HG02678 (cell line): ENCODE measurements around the gene FGF22.
"Not testable (repeated sequence)": the region's sequence is repeated elsewhere in the genome, so short reads cannot be mapped to it uniquely, and the experiment has no call there.

Experiments used
- ATAC-seq: cut with Tn5 transposase; IDR thresholded peaks from one replicate; pipeline ENCODE4 v1.9.1; 2021; ENCODE audit warnings: mild to moderate bottlenecking, moderate library complexity; ENCODE audit not compliant: unreplicated experiment

FGF22 gene

DNA sequence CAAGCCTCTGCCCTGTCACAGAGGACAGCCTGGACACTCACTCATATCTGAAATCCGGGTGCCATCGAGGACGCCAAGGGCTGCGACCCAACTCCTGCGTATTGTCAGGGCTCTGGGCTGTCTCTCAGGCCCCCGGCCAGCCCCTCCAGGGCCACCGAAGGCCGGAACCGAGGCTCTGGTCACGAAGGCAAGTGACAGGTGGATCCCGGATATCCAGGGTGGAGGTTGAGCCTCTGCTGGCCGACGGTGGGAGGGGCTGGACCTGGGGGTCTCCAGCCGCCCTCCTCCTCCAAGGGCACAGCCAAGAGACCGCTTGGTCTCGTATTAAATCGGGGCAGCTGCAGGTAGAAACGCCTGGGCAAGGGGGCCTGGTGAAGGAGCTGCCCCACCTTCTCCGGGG lies 17.9 kb downstream of the FGF22 start:
- ATAC-seq = no peak

DNA sequence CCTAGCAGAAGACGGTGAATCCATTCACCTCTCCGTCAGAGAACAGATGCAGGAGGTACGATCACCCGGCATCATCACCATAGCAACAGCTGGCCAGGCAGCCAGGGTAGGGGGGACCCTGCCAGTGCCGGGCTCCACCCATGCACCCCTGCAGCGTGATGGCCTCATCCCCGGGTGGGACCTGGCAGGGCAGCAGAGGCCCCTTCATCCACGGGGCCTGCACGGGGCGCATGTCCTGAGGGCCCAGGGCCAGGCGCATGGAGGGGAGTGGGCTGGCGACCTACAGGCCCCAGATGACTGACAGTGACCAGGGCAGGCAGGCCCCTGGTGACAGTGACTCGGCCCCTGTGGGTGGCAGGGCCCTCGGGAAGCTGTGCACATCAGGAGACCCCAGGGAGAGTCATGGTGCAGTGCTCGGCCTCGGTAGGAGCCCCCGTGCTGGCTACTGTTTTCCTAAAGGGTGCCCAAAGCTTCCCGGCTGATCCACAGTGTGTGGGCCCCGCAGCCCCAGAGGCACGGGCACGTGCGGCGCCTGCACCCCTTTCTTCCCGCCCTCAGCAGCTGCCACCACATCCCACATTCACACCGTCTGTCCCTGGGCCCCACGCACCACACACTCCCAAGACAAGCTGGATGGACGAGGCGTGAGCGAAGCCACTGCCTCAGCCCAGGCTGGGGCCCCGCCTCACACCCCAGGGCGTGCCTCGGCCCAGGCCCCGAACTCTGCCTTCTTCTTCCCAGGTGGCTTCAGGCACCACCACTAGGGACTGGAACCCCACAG lies 18.6 kb downstream of the FGF22 start:
- no peak for ATAC-seq

DNA sequence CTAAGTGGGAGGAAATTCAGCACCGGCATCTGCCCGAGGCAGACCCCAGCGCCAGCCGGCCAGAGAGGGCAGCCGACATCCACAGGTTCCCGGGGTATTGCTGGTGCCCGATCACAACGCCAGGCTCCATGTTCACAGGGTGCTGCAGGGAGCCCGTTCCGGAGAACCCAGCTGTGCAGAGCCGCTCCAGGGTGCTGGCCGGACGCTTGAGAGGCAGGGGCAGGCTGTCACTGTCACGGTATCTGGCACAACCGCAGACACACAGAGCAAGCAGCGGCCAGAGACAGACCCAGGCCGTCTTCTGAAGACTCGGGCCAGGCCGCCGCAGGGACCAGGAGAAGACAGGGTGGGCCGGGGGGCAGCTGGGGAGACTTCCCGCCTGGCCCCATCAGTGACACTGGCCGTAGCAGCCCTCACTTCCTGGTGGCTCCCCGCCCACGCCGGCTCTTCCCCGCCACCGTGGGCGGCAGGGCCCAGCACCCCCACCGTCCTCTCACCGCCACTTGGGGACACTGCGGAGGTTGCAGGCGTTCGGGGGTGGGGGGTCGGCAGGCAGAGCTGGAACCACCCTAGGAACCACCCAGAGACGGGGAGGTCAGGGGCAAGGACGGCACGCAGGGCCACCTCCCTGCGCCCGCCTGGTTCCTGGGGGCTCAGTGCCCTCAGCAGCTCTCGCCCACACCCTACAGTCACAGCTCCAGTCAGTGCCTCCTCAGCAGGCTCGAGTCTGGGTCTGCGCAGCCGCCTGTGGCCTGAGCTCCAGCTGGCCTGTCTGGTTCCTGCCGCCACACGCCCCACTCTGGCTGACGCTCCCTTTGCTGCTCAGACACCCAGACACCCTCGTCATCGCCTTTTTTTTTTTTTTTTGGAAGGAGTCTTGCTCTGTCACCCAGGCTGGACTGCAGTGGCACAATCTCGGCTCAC lies 19.5 kb downstream of the FGF22 start:
- ATAC-seq = no peak

- ATAC-seq = no peak
These were observed 21.2 kb downstream of the FGF22 start for GRCh38 chr19:660793-661426.

DNA sequence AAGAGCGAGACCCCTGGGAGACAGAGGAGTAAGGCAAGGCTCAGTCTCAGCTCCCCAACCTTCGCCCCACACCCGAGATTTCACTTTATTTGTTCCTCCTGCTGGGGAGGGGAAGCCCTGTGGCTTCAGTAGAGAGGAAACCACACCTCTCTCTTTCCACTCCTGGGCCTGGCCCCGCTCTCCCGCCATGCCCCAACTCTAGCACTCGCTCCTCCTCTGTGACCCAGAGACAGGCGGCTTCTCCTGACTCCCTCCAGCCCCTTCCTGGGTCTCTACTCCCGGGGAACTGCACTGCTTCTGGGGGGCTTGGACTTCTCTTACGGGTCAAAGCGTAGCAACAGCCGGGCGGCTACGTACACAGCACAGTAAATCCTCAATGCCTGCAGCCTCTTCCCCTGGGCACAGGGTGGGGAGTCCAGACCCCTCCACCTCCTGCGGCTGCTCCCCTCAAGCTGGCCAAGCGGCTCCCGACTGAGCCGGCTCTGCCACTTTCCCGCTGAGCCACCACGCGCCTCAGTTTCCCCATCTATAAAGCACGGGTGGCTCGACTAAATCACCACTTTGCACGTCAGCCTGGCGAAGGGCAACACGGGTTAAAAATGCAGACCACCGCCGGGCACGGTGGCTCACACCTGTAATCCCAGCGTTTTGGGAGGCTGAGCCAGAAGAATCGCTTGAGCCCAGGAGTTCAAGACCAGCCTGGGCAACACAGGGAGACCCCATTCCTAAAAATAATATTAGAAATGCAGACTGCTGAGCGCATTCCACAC lies 21.9 kb downstream of the FGF22 start:
- peak; percentile 30 for ATAC-seq

DNA sequence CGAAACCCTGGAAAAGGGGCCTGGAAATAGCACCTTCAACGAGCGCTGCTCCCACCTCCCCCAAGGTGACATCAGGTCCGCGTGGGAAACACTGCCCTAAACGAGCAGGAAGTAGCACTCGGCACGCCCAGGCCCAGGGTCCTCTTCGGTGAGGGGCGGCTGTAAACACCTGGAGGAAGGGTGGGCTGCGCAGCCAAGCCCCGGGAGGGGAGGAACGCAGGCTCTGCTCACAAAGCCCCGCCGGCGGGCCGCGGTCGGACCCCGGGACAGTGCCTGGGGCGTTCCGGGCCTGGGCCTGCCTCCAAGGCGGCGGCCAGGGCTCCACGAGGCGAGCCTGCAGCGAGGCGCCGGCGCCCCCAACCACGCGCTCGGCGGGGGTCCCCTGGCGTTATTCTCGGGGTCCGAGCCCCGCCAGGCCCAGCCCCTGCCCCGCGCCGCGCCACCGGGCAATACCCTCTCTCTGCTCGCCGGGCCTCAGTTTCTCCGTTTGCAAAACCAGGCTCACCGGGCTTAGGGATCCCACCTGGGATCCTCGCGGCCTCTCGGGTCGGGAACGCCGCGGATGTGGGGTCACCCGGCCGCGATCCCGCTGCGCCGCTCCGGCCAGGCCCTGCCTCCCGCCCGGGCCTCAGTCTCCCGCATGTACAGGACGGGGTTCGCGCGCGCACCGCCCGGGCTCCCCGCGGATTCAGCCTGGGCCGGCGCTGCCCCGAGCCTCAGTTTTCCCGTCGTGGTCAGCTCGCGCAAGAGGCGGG lies 22.7 kb downstream of the FGF22 start:
- peak; percentile 4 for ATAC-seq

DNA sequence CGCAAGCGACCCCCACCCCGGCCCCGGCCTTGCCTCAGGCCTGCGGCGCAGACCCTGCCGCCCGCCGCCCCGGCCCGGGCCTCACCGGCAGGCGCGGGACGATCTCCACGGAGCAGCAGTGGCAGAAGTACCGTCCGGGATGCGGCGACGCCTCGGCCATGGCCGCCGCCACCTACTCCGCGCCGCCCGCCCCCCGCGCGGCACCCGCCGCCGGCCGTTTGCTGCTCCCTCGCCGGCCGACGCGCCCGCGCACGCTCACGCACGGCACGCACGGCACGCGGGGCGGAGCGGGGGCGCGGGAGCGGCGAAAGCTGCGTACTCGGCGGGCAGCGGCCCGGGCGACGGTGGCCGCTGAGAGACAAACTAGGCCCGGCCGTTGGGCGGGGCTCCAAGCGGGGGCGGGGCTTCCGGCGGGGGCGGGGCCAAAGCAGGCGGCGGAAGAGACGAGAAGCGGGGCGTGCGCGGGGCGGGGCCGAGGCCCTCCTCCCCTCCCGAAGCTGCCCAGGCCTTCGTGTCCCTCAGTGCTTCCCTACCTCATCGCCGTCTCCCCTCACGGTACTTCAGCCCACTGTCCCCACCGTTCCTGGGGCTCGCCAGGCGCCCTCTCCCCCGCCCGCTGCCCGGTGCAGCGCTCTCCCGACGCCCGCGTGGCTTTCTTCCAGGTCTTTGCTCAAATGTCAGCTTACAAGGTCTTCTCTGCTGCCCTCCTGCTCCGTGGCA lies 23.4 kb downstream of the FGF22 start, which contains the start of gene RNF126:
Gene RNF126 (minus strand): TSS at position 253 of the 720 bp plus-strand sequence. CDS start 93 bp downstream, at position 160.
- peak; percentile 71 for ATAC-seq

DNA sequence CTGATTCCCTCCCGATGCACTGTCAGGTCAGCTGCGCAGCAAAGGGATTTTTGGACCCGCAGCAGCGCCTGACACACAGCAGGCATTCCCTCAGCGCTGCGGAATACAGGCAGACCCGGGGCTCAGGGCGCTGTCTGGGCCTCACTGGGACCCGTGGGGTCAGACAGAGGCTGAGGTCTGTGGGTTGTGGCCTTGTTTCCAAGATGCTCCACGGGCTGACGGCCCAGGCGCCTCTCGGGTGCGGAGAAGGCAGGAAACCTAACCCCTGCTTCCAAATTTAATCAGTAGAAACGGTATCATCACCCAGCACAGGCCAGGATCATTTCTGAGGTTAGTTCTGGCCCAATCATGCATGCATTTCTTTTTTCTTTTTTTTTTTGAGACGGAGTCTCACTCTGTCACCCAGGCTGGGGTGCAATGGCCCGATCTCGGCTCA lies 24.0 kb downstream of the FGF22 start:
- ATAC-seq = no peak

GRCh38 chr19:664913-665443 lies 25.3 kb downstream of the FGF22 start:
- ATAC-seq = no peak

- ATAC-seq = not testable (repeated sequence)
These were observed 27.4 kb downstream of the FGF22 start for GRCh38 chr19:666985-667573.

DNA sequence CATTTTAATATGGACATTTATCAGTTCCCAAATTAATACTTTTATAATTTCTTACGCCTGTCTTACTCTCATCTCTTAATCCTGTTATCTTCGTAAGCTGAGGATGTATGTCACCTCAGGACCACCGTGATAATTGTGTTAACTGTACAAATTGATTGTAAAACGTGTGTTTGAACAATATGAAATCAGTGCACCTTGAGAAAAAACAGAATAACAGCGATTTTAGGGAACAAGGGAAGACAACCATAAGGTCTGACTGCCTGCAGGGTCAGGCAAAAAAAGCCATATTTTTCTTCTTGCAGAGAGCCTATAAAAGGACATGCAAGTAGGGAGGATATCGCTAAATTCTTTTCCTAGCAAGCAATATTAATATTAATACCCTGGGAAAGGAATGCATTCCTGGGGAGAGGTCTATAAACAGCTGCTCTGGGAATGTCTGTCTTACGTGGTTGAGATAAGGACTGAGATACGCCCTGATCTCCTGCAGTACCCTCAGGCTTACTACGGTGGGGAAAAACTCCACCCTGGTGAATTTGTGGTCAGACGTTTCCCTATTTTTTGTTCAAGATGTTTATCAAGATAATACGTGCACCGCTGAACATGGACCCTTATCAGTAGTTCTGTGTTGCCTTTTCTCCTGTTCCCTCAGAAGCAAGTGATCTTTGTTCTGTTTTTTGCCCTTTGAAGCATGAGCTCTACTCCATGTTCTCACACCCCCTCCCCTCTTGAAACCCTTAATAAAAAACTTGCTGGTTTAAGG lies 29.2 kb downstream of the FGF22 start:
- not testable (repeated sequence) for ATAC-seq

DNA sequence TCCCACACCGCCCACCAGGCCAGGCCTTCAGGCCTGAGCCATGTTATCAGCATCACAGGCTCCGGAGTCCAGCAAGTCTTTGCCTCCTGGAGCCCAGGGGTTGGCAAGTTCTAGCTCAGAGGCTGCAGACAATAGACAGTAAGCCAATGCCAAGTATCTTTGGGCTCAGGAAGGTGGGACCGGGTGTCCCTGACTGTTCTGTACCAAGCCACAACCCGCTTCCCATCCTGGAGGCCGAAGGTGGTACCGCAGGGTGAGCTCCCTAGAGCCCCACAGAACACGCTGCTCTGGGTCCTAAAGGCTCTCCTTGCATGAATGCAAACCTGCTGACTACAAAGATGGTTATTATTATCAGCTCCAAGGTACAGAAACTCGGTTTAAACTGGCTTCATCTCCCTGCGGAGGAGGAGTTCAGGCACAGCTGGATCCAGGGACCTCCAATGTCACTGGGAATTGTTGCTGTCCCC lies 31.0 kb downstream of the FGF22 start:
- ATAC-seq = no peak

GRCh38 chr19:674282-675151 lies 34.8 kb downstream of the FGF22 start:
- no peak for ATAC-seq

DNA sequence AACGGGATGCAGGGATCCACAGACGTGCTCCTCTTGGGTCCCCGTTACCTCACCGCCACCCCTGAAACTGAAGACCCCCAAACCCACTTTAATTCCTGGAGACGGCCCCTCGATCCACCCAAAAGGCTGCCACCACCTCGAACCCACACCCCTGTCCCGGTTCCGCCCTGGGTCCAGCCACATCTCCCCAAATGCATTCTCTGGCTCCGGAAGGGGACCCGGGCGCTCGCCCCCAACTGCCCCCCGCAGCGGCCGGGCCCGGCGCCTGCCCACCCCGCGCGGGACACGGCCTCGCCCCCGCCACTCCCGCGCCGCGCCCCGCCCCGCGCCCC lies 36.3 kb downstream of the FGF22 start:
- ATAC-seq = no peak

GRCh38 chr19:676339-677105 lies 36.8 kb downstream of the FGF22 start, which contains the start of gene FSTL3:
Gene FSTL3, plus strand, starts transcription at chr19:676392. Its CDS starts 32 bp downstream, at chr19:676424.
- ATAC-seq = no peak

DNA sequence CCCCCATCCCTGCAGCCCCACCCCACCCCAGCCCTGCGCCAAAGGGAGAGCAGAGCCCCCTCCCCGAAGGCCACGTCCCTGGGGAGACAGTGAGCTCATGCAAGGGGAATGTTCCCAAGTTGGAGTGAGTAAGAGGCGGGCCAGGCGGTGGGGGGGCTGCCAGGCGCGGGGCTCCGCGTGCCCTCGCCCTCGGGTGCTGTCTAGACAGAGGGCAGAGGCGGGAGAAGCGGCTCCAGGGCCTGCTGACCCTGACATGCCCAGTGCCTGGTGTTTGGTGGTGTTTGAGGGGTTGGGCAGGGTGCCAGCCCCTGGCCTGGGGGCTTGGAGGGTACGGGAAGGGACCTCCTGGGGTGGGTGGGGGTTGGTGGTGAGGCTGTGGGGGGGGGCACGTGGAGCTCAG lies 37.5 kb downstream of the FGF22 start:
- ATAC-seq = no peak
